Right lobe of liver (tissue), 6 donors: Measurements from ENCODE around the gene YIF1A. TPM values are rescaled to one million over a fixed set of nuclear protein-coding genes. Genes with fewer than 3 reads are reported as not detected.

Experiments
- ATAC-seq, 4 donors: fragments of 200-7000 bp; cut with Tn5 transposase; one replicate each; pipeline ENCODE4 v1.9.1; 2020; ENCODE audit warnings: mild to moderate bottlenecking in 4 of 4, moderate library complexity in 4 of 4
- DNase-seq, 3 donors: peaks; one replicate each; pipeline ENCODE4 v3.0.0-alpha.2; 2020
- H3K27ac ChIP-seq, 3 donors: fragments of 200-600 bp; one replicate each; pipeline ENCODE4 v1.8.0; 2022
- H3K27me3 ChIP-seq, 2 donors: fragments of 200-600 bp; one replicate each; pipeline ENCODE4 v1.8.0; 2022
- H3K36me3 ChIP-seq, 4 donors: fragments of 200-600 bp; sonication (generic) in 1 of 4; one replicate each; pipeline versions ENCODE4 v1.5.1 to v1.8.0; 2017 to 2022; ENCODE audit warnings: control low read depth in 1 of 4
- H3K4me1 ChIP-seq, 4 donors: fragments of 200-600 bp; sonication (generic) in 1 of 4; one replicate each; pipeline versions ENCODE4 v1.5.1 to v1.8.0; 2017 to 2022; ENCODE audit warnings: control low read depth in 1 of 4
- H3K4me3 ChIP-seq, 3 donors: fragments of 200-600 bp; one replicate each; pipeline ENCODE4 v1.8.0; 2022
- H3K9me3 ChIP-seq, 4 donors: fragments of 200-600 bp; sonication (generic) in 1 of 4; one replicate each; pipeline versions ENCODE4 v1.5.1 to v1.8.0; 2017 to 2022; ENCODE audit warnings: control low read depth in 1 of 4
- POLR2A ChIP-seq: fragments of 450-650 bp; IDR thresholded peaks from one replicate; pipeline ENCODE4 v1.6.1; 2017; ENCODE audit warnings: antibody characterized with exemption, mild to moderate bottlenecking
- WGBS: methylation state at CpG from one replicate; pipeline ENCODE4 v1.1.6; 2018; ENCODE audit warnings: low coverage, low lambda C conversion rate; ENCODE audit not compliant: insufficient coverage; ENCODE audit errors: missing lambda C conversion rate; 5-methylcytosine and 5-hydroxymethylcytosine counted together
- intact Hi-C, 2 donors: fragments of 100-400 bp; cut with DNase I; formaldehyde crosslinking; loops; one replicate each; pipeline versions ENCODE4 v1.11.2 to v1.14.1; 2022
- total RNA-seq, 6 experiments: library from RNA; depleted of rRNA in 2 of 6; stranded (reverse); fragments of >200 nt in 2 of 6; fragmentation: NEBNext Ultra II Directional in 3 of 6; extraction: Animal tissue kit (Norgen Biotek cat#: 25700) in 3 of 6; gene quantifications; one replicate each; pipeline versions ENCODE4 v1.1.0 to v1.2.4, GENCODE V29; 2016 to 2023
- TF ChIP-seq, protein P1 (sequence below), 4 donors: fragments of 200-600 bp in 3 of 4; fragments of 450-650 bp in 1 of 4; IDR thresholded peaks; one replicate each; pipeline versions ENCODE4 v1.5.1 to v1.8.0; 2016 to 2022; ENCODE audit warnings: antibody characterized with exemption in 4 of 4, mild to moderate bottlenecking in 2 of 4
- donor health status: DM: no; HTN: yes; CAD: no.
- donor health status: DM: no; HTN: no; CAD: no.
- donor health status: DM: no; HTN: no; CAD: no.
- donor health status: DM: no; HTN: yes; CAD: no.
- donor health status: DM: no; HTN: yes; CAD: no.

Gene YIF1A
- total RNA-seq, 6 experiments from 2014 or later, result 75.0 to 170 (median 97.9) TPM

DNA sequence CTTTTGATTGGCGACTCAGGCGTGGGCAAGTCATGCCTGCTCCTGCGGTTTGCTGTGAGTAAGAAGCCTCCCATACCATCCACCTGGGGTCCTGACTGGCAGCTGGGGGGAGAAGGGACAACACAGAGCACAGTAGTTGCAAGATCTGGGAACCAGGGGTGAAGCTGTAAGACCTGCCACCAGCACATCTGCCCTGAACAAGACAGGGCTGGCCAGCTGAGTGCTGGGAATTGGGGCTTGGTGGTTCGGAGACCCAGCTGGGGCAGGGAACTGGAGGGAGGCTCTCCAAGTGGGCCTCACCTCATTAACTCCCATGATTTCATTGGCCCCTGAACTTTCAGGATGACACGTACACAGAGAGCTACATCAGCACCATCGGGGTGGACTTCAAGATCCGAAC is 17.1 kb downstream of the YIF1A start:
- no peak overlapping the region for H3K27ac ChIP-seq
- no peak overlapping the region for H3K4me3 ChIP-seq
- intact Hi-C loops, result no loop called here
- WGBS, result 83% methylated on average over 2 of the region's 7 CpGs
- no peaks in the 10 kb centered on the region for H3K27me3 ChIP-seq
- peaks cover 0 to 8% (median 2%) of the 10 kb centered on the region in 4 donors for H3K4me1 ChIP-seq
- peaks cover 8 to 42% (median 25%) of the 10 kb centered on the region in 4 donors for H3K36me3 ChIP-seq
- no peak for ATAC-seq
- no peak for DNase-seq
- no peaks in the 10 kb centered on the region for H3K9me3 ChIP-seq
- TF ChIP-seq POLR2A, result no peak
- TF ChIP-seq, protein P1, sequence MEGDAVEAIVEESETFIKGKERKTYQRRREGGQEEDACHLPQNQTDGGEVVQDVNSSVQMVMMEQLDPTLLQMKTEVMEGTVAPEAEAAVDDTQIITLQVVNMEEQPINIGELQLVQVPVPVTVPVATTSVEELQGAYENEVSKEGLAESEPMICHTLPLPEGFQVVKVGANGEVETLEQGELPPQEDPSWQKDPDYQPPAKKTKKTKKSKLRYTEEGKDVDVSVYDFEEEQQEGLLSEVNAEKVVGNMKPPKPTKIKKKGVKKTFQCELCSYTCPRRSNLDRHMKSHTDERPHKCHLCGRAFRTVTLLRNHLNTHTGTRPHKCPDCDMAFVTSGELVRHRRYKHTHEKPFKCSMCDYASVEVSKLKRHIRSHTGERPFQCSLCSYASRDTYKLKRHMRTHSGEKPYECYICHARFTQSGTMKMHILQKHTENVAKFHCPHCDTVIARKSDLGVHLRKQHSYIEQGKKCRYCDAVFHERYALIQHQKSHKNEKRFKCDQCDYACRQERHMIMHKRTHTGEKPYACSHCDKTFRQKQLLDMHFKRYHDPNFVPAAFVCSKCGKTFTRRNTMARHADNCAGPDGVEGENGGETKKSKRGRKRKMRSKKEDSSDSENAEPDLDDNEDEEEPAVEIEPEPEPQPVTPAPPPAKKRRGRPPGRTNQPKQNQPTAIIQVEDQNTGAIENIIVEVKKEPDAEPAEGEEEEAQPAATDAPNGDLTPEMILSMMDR (IDR thresholded peaks at IDR 0.05), result no peak

DNA sequence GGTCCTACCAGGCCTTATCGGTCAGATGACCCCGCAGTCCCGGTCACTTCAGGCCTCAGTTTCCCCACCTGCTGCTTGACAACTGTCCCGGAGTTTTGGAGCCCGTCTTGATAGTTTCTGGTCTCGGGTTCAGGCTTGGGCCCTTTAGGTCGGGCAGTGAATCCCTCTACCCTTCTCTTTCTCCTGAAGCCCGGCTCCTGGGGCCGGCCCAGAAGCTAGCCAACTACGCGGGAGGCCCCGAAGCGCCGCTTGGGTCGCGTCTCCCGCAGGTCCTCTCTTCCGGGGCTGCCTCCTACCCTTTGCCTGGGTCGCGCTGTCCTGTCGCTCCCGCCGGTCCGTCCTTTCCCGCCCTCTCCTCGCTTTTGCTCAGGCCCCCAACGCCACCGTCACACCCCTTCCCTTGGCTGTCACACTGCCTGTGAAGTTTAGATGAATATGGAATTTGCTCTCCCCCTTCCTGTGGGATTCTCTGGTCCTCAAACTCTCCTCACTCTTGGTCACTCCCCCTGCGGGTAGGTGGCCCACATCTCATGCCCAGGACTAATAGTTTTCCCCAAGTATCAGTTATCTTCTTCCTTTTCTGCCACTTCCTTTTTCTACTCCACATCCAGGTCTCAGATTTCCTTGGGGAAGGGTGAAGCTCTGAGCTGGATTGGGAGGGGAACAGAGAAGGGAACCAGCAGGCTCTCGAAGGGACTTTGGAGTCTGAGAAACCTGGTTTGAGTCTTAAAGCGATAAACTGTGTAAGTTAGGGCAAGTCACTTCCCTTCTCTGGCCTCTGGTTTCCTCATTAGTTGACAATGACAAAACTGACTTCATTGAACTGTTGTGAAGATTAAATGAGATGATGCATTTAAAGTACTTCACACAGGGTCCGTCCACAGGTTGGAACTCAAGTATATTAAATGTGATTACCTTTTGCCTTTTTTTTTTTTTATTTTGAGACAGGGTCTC is 19.7 kb downstream of the YIF1A start:
- H3K36me3 ChIP-seq, result peaks cover 6 to 26% (median 21%) of the 10 kb centered on the region in 4 donors
- no peaks in the 10 kb centered on the region for H3K27me3 ChIP-seq
- DNase-seq (no peak), ATAC-seq (no peak)
- no peaks in the 10 kb centered on the region for H3K9me3 ChIP-seq
- H3K4me1 ChIP-seq, result peaks cover 0 to 8% (median 2%) of the 10 kb centered on the region in 4 donors
- 3% methylated on average over 22 of the region's 32 CpGs for WGBS
- TF ChIP-seq, protein P1 (IDR thresholded peaks at IDR 0.05), result no peak
- TF ChIP-seq POLR2A, result no peak
- H3K27ac ChIP-seq, result peak overlapping the region; percentile 86 to 96 (median 91)
- intact Hi-C loops, result no loop called here
- H3K4me3 ChIP-seq, result peak overlapping the region; percentile 81 to 97 (median 90)

DNA sequence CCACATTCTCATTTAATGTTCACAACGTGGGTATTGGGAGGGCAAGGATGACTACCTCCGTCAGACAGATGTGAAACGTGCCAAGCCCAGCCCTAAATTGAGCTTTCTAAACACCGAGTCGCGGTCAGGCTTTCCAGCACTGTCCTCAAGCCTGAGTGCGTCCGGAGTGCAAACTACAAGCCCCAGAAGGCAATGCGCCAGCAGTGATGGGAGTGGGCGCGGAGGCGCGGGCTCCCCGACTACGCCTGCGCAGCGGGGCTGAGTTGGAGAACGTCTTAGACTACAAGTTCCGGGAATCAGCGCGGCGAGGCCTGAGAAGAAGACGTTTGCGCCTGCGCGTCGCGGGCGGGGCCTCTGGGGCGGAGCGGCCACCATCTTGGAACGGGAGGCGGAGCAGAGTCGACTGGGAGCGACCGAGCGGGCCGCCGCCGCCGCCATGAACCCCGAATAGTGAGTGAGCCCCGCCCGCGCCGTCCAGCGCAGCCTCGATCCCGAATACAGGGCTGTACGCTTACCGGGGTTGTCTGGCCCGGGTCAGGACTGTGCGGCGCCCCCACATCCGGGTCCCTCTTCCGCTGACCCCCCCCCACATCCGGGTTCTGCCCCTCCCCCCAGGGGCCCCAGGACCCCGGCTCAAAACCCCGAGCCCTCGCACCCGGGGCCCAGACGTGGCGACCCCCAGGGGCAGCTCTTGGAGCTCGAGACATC is 20.5 kb downstream of the YIF1A start, which contains the start of gene RAB1B:
TSS of gene RAB1B (plus strand) at position 396 of the 708 bp plus-strand sequence. CDS start at position 437, 41 bp downstream.
- intact Hi-C loops, result no loop called here
- TF ChIP-seq POLR2A, result peak; percentile 49
- TF ChIP-seq, protein P1 (IDR thresholded peaks at IDR 0.05), result no peak
- WGBS, result 2% methylated on average over 13 of the region's 64 CpGs
- H3K36me3 ChIP-seq, result peaks cover 0 to 18% (median 16%) of the 10 kb centered on the region in 4 donors
- peak; percentile 87 to 93 (median 88) for ATAC-seq
- H3K27ac ChIP-seq, result peak within 1 kb of the TSS; percentile 86 to 96 (median 91)
- H3K9me3 ChIP-seq, result no peaks in the 10 kb centered on the region
- no peaks in the 10 kb centered on the region for H3K27me3 ChIP-seq
- peaks cover 0 to 8% (median 2%) of the 10 kb centered on the region in 4 donors for H3K4me1 ChIP-seq
- peak within 1 kb of the TSS; percentile 81 to 97 (median 90) for H3K4me3 ChIP-seq
- peak; percentile 100 for DNase-seq

DNA sequence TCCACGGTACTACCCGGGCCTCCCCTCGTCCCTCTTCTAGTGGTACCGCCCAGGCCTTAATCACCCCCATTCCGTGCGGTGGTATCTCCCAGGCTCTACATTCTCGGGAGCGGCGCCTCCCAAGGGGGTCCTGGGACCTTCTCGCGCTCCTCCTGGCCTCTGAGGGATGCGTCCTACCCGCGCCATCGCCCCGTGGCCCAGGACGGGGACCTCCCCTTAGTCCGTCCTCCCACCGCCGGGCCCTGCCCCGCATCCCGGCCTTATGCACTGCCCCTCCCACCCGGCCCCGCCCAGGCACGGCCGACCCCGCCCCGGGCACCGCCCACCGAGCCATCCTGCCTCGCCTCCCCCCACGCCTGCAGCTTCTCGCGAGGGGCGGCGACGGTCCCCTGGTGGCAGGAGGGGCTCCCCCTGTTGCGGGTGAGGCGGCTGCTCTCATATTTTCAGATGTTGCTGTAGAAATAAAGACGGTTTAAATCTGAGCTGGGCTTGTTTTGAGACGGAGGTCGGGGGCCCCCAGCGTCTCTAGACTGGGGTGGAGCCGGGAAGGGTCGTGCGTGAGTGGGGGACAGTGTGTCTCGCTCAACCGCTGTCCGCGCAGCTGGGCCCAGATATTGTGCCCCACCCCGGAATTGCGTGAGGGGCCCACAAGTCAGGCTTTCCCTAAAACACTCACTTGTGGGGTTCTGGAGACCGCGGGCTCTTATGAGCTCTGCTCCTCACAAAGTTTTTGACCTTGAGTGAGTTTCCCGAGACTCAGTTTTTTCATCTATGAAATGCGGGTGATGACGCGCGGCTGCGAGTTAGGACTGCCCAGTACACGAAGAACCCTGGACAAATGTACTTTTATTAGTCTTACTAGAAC is 21.3 kb downstream of the YIF1A start:
- Histone ChIP-seq H3K4me1 (peaks cover 0 to 8% (median 2%) of the 10 kb centered on the region in 4 donors), H3K27ac (peak overlapping the region; percentile 75 to 96 (median 86)), H3K4me3 (peak overlapping the region; percentile 81 to 97 (median 90)), H3K36me3 (peaks cover 0 to 10% (median 8%) of the 10 kb centered on the region in 4 donors), H3K9me3 (no peaks in the 10 kb centered on the region), H3K27me3 (no peaks in the 10 kb centered on the region)
- 1% methylated on average over 38 of the region's 61 CpGs for WGBS
- ATAC-seq (peak; percentile 72 to 82 (median 75)), DNase-seq (peak; percentile 89 to 91 (median 89))
- TF ChIP-seq, protein P1 (IDR thresholded peaks at IDR 0.05), result no peak
- TF ChIP-seq POLR2A, result peak; percentile 32
- intact Hi-C loops, result no loop called here
